ENCODE results near the gene SLC25A45.

GRCh38 chr11:65420506-65420905 lies 38.1 kb upstream of the SLC25A45 start:
- TF ChIP-seq, protein P1, sequence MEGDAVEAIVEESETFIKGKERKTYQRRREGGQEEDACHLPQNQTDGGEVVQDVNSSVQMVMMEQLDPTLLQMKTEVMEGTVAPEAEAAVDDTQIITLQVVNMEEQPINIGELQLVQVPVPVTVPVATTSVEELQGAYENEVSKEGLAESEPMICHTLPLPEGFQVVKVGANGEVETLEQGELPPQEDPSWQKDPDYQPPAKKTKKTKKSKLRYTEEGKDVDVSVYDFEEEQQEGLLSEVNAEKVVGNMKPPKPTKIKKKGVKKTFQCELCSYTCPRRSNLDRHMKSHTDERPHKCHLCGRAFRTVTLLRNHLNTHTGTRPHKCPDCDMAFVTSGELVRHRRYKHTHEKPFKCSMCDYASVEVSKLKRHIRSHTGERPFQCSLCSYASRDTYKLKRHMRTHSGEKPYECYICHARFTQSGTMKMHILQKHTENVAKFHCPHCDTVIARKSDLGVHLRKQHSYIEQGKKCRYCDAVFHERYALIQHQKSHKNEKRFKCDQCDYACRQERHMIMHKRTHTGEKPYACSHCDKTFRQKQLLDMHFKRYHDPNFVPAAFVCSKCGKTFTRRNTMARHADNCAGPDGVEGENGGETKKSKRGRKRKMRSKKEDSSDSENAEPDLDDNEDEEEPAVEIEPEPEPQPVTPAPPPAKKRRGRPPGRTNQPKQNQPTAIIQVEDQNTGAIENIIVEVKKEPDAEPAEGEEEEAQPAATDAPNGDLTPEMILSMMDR (IDR thresholded peaks at IDR 0.05): no peak
- TF ChIP-seq POLR2A (IDR thresholded peaks at IDR 0.05) (no peak), POLR2AphosphoS5 (IDR thresholded peaks at IDR 0.05) (no peak)
